Lung microvascular endothelial cell (primary cell): Measurements from ENCODE around the gene ARG2. TPM values are rescaled to one million over a fixed set of nuclear protein-coding genes. Genes with fewer than 3 reads are reported as not detected.
A peak's percentile ranks its signal among the peaks of the same experiment; 100 is the strongest.

Experiments used
- DNase-seq, 2 donors: peaks; one replicate each; pipeline versions ENCODE4 v3.0.0 to v3.0.0-alpha.2; 2010; ENCODE audit warnings: low read depth in 2 of 2
- total RNA-seq: library from RNA; depleted of rRNA; stranded (reverse); fragments of >200 nt; gene quantifications from 2 replicates; pipeline ENCODE4 v1.2.1, GENCODE V29; 2014

The ARG2 gene
- total RNA-seq, 1 donor from 2014 or later = 39.7 TPM

DNA sequence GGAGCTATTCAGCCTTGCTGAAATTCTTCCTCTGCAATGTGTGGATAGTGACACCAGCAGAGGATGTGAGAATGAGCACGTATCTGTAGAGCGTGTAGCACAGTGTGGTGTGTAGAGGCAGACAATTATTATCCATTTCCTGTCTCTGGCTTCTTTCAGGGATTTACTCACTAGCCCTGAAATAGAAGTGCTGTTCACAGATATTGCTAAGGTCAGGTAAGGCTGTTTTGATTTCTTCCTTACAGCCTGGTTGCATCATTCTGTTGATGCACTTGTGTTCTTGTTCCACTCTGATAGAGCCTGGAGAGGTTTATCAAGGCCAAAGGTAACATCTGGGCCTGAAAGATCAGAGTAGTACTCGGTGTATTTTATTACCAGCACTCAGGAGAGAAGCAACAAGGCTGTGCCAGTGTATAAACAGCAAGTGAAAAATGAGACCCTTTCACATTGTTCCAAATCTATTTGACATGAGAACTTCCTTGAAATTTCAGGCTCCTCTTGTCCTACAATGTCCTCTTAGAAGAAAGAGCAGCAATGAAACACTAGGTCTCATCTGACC, 16.7 kb downstream of the ARG2 start:
- DNase-seq = peak; percentile 31 to 37

DNA sequence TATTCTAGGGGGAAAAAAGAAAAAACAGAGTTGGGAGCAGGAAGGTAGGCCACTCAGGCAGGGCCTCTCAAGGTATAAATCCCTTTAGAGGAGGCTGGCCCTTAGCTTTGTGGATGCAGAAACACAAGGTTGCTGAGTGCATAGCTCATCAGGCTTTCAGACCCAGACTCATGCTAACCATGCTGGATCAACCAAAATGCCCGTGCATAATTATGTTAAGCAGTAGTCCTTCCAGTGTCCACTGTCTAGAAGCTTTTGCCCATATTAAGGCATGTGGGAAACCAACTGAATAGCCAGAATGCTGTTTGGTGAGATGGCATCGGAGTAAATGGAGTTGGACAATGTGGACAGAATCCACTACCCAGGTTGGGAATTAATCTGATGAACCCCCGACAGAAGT, 18.9 kb downstream of the ARG2 start:
- DNase-seq = no peak

DNA sequence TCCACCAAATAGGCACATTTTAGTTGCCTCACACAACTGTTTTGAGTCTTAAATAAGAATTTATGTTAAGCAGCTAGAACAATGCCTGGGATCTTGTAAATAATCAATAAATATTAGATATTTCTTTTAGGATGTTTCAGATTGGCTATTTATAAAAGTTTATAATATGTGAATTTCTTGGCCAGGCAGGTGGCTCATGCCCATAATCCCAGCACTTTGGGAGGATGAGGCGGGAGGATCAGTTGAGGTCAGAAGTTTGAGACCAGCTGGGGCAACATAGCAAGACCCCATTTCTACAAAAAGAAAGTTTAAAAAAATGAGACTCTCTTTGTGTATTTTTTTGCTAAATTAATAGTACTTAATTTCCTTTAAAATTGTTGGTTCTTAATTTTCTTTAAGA, 21.8 kb downstream of the ARG2 start:
- no peak for DNase-seq

DNA sequence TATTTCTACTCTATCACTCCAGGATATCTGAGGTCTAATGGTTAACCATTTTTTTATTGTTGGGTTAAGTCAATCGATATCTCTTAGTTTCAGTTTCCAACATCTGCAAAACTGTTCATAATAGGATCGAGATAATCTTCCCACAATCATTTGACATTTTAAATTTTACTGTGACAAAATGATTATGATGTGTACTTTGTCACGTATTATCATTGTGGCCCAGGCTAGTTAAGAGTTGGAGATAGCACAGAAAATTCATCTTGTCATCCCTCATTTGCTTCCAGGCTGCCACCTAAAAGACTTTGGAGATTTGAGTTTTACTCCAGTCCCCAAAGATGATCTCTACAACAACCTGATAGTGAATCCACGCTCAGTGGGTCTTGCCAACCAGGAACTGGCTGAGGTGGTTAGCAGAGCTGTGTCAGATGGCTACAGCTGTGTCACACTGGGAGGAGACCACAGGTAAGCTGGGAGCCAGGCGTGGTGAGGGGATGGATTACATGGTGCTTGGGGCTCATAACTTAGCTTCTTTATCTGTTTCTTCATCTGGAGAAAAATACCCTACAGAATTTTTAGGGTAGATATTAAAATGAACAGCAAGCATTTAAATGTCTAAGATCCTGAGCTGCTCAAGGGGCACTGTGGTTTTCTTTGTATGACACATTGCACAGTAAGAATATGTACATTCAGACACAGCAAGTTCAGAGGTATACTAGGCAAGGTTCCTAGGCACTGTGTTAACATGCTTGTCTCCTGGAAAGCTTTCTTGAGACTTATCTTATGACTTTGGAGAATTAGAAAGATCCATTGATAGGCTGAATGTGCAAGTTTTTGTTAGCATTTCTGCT, 22.4 kb downstream of the ARG2 start:
- DNase-seq = no peak

DNA sequence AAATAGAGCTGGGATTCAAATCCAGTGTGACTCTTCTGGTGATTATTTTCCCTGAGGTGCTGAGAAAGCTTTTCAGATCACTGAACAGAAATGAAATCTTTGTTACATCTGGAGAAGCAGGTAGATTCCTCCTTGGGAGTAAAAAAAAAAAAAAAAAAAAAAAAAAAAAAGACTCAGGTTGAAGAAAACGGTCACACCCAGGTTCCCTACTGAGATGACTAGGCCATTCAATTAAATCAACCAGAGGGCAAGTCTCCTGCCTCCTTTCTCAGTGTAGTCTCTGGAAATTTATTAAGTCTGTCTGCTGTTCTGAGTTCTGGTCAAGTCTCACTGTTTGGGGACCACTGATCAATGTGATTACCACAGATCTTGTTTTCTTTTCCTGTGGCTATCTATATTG, 24.0 kb downstream of the ARG2 start:
- DNase-seq = no peak

DNA sequence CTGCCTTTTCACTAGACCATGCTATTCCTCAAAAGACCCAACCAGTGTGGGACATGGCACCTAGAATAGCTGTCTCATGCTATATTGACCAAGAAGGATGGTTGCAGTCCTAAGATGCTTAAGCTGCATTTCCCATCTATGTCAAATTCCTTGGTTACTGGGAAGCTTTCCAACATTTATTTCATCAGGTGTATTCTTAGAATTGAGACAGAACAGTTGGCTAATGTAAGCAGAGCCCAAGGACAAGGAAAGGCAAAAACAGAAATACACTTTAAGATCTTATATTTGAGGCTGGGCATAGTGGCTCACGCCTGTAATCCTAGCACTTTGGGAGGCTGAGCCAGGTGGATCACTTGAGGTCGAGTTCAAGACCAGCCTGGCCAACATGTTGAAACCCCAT, 24.7 kb downstream of the ARG2 start:
- no peak for DNase-seq

DNA sequence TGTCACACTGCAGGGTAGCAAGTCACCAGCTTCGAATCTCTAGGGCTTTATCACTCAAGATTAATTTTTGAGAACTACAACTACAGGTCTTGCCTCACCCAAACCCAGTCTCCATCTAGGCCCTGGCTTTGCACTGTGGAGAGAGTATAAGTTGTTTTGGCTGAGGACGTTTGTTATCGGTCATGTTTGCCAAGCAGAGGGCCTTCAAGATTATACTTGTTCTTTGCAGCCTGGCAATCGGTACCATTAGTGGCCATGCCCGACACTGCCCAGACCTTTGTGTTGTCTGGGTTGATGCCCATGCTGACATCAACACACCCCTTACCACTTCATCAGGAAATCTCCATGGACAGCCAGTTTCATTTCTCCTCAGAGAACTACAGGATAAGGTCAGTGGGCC, 25.7 kb downstream of the ARG2 start:
- DNase-seq = no peak

DNA sequence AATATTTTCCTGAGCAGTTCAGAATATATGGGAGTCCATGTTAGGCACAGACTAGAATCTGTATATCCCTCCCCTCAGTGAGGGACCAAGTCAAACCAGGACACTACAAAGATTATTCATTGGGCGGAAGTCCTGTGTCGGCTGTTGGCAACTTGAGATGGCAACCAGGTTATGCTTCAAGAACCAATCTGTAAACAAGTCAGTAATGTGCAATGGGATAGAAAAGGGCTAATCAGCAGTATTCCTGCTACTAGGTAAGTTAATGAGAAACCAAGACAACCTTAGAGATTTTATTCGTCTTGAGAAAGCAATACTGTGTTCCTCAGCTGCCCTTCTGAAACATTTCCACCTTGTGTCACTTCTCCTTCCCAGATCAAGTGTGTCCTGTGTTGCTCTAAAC, 26.4 kb downstream of the ARG2 start:
- DNase-seq = no peak

DNA sequence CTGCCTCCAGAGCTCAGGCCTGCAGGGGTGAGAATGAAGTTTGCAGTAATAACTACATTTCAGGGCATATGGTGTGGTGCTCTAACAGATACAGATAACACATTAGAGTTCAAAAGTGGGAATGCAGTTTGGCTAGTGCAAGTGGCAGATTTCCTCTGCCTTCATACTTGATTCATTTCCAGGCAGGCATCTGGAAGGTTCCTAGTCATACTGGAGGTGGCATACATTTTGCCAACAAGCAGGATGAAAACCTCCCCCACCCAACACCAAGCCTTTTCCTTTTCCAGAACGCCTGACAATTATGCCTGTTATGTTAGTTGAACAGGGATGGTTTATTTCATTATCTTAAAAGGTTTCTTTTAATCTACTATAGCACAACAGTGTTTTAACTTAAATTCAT, 30.4 kb downstream of the ARG2 start:
- no peak for DNase-seq

DNA sequence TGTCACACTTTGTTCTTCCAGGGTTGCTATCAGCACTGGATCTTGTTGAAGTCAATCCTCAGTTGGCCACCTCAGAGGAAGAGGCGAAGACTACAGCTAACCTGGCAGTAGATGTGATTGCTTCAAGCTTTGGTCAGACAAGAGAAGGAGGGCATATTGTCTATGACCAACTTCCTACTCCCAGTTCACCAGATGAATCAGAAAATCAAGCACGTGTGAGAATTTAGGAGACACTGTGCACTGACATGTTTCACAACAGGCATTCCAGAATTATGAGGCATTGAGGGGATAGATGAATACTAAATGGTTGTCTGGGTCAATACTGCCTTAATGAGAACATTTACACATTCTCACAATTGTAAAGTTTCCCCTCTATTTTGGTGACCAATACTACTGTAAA, 31.0 kb downstream of the ARG2 start:
- DNase-seq = peak in 1 of 2 donors; percentile 19

DNA sequence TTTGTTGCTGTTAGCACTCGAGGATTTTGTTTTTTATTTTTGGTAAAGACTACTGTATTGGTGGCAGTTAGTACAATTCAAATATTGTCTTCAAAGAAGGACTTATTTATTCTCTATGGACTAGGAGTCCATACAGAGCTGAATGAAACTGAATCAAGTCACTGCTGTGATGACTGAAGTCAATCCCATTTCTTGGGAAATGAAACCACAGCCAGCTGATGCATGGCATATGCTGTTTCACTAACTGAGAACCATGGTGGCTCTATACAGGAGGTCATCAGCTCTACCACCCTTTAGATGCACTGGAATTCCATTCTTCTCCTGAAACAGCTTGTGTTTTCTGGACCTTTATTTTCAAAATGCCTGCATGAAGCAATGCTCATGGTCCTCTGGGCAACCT, 32.5 kb downstream of the ARG2 start:
- DNase-seq = no peak

DNA sequence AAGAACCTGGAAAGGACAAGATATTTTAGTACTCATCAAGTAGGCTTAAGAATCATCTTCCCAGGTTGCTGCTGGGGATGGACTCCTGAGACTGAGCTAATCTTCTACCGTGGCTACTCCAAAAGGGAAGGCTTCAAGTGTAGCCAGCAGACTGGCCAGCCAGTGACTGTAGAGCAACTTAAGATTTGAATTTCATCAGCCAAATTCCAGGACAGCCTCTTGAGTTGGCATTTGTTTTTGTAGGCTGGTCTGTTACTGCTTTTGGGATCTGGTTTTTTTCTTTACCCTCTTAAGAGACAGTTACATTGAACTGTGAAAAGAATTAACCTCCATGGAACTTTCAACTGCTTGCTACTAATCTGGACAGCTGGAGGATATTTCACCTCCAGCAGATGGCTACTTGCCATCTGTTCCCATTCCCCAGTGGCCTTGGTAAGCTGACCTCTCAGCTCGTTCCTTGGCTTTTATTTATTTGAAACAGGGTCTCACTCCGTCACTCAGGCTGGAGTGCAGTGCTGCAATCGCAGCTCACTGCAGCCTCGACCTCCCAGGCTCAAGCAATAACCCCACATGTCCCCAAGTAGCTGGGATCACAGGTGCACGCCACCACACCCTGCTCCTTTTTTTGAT, 34.0 kb downstream of the ARG2 start:
- DNase-seq = no peak

DNA sequence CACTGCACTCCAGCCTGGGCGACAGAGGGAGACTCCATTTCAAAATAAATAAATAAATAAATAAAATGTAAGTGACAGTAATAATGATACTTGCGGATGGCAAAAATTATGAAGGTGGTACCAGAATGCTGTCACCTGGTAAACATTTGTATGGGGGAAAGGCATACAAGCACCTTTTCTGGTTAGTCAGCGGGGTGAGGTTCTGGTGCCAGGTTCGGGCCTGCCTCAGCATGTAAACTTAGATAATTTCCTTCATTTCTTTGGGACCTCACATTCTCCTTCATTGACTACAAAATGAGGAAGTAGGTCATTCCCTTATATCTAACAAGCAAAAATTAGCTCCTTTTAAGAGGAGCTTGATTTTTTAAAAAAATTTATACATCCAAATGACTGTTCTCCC, 43.9 kb downstream of the ARG2 start:
- no peak for DNase-seq

DNA sequence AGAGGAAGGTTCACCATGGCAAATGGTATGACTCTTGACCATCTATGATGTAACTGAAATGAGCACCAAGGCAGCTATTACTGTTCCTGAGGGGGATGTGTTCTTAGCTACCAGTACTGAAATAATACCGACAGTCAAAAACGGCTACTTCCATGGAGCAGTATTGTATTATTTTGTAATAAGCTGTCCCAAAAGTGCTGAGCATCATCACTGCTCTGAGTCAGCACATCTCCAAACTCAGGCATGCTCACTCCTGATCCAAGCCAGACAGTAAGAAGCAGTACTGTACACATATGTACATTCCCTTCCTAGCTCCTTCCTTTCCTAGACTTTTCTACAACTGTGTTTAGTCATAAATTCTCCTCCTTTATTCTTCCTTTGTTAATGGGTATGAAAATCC, 46.1 kb downstream of the ARG2 start:
- DNase-seq = peak in 1 of 2 donors; percentile 7

DNA sequence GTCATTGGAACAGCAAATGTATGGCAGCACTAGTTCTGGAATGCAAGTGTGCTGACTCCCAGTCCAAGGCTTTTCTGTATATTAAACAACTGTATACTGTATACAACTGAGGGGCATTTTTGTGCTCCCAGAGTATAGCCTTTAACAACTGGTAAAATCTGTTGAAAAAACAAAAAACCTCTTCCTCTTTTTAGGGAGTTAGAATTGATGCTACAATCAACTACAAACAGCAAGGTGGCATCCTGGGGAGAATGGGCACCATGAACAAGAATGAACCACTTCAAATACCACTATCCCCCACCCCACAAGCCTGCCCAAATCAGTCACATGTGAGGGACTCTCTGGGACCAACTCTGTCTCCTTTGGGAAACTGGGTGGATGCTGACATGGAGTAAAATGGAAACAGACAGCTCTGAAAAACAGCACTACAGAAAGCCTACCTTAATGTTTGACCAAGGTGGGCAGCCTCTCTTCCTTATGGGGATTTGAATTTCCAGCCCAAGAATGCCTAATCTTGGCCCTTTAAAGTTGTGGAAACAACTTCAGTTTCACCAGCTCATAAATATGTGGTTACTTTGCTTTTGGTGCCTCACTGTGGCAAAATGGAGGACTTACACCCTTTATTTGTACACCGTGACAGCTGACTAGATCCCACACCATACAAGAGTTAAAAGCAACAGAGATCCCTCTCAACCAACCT, 47.2 kb downstream of the ARG2 start:
- peak; percentile 78 to 85 for DNase-seq

DNA sequence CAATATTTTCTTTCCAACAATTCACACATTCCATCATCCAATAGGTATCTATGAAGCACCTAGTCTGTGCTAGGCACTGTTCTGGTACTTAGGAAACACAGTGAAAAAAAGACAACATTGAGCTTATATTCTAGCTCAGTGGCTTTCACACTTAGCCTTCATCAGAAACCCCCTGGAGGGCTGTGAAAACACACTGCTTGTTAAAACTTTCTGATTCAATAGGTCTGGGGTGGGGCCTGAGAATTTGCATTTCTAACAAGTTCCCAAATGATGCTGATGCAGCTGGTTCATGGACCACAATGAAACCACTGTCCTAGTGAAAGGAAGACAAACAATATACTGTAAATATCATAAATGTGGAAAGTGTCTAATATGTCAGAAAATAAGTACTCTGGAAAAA, 48.8 kb downstream of the ARG2 start:
- no peak for DNase-seq

DNA sequence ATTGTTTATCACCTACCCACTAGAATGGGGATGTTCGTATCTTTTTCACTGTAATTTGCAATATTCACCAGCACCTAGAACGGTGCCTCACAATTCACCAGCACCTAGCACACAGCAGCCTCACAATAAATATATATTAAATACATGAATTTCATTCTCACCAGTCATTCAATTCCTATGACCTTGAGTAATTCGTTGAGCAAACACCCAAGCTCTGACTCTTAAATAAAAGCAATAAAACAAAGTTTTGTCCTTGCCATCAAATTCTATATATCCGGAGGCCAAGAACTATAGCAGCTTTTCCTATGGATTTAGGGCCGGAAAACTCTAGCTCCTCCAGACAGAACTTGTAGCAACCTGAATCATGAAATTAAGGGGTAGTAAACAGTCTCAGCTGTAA, 53.7 kb downstream of the ARG2 start:
- no peak for DNase-seq

DNA sequence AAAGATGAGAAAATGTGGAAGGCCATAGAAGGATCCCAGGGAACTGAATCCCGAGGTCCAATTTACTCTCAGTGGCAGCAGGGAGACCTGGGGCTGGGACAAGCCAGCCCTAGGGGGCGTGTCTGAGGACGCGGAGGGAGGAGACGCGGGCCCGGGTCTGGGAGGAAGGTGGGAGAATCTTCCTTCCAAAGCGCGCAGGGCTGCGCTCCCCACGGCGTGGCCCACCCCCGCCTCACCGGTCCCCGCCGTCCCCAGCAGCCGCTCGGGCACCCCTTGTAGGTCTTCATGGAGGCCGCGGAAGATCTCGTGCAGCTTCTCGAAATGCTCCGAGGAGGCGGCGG, 54.4 kb downstream of the ARG2 start:
- DNase-seq = peak; percentile 61 to 66

DNA sequence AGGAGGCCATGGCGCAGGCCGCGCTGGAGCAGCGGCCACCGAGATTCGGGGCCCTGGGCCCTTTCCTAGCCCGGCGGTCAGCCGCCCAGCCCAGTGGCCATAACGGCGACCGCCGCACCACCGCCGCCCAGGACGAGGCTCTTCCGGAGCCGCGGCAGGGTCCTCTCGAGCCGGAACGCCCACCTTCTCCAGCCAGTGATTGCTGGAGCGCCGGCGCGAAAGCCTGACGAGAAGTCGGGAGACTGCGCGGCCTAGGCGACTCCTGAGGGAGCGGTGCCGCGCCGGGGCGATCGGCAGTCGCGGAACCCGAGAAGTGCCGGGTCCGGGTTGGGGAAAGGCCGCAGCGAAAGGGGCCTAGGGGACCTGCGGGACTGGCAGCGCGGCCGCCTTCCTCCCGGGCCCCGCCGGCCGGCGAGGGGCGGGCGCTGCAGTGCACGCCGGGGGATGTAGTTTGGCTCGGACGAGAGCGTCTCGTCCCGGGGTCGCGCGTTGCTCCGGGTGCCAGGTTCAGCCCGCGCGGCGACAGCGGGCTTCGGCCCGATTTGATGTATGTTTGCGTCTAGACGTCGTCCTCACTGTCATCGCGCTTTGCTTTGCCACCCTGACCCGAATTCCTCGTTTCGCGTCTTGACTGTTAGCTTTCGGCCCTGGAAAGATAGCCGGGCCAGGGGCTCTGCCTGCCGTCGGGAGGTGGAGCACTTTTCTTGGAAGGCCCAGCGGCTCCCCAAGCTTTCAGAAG, 54.9 kb downstream of the ARG2 start, which contains the start of gene VTI1B:
TSS of gene VTI1B (minus strand) at position 153 of the 739 bp plus-strand sequence. CDS start at position 10, 143 bp downstream.
- DNase-seq = peak; percentile 80 to 86

DNA sequence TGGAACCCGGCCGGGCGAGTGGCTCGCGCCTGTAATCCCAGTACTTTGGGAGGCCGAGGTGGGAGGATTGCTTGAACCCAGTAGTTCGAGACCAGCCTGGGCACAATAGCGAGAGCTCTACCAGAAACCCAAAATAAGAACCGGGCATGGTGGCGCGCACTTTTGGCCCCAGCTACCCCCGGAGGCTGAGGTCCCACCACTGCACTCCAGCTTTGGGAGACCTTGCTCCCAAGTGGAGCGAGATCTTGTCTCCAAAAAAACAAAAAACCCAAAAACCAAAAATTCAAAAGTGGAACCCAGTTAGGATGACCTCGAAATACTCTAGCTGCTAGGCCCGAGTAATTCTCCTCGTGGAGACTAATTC, 55.5 kb downstream of the ARG2 start:
- no peak for DNase-seq

DNA sequence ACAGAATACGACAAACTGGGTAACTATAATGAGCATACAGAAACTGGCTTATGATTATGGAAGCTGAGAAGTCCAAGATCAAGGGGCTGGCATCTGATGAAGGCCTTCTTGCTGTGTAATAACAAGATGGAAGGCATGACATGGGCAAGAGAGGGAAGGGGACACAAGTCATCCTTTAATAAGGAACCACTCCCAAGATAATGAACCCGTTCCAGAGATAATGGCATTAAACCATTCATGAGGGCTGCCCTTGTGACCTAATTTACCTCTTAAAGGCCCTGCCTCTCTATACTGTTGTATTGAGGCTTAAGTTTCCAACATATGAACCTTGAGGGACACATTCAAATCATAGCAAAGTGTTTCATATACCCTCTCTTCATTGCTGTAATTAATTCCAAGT, 59.3 kb downstream of the ARG2 start:
- DNase-seq = no peak
